DND-41 (cell line): Measurements from ENCODE around the gene FGF12.

Experiments used
- ATAC-seq: fragments of 200-7000 bp; cut with Tn5 transposase; 3 replicates; pipeline ENCODE4 v1.9.1; 2021; ENCODE audit warnings: low read depth; ENCODE audit not compliant: insufficient read depth
- DNase-seq: peaks from one replicate; pipeline ENCODE4 v3.0.0-alpha.2; 2020
- H2AFZ ChIP-seq: 2 replicates; pipeline ENCODE4 v1.6.0; 2012; ENCODE audit warnings: low read depth, low read length
- H3K27ac ChIP-seq: 2 replicates; pipeline ENCODE4 v1.5.1; 2012; ENCODE audit warnings: low read length, inconsistent platforms
- H3K27me3 ChIP-seq: fragments of 200-600 bp; sonication (generic); 2 replicates; pipeline ENCODE4 v1.6.0; 2012; ENCODE audit warnings: low read length, mild to moderate bottlenecking, inconsistent platforms; ENCODE audit not compliant: insufficient read depth, poor library complexity
- H3K36me3 ChIP-seq: 2 replicates; pipeline ENCODE4 v1.5.1; 2012; ENCODE audit warnings: low read length, inconsistent platforms; ENCODE audit not compliant: insufficient read depth
- H3K4me1 ChIP-seq: 2 replicates; pipeline ENCODE4 v1.5.1; 2012; ENCODE audit warnings: mild to moderate bottlenecking, low read length; ENCODE audit not compliant: insufficient read depth
- H3K4me2 ChIP-seq: 2 replicates; pipeline ENCODE4 v1.6.0; 2012; ENCODE audit warnings: mild to moderate bottlenecking, moderate library complexity, low read length, inconsistent platforms; ENCODE audit not compliant: insufficient read depth
- H3K4me3 ChIP-seq, 2 experiments: fragments of 200-600 bp in 1 of 2; shearing (Covaris generic) in 1 of 2; 2 replicates each; pipeline ENCODE4 v1.5.1; 2012 to 2016; ENCODE audit warnings: inconsistent platforms in 2 of 2, low read length in 2 of 2, mild to moderate bottlenecking in 2 of 2, low read depth in 1 of 2, moderate library complexity in 1 of 2
- H3K79me2 ChIP-seq: 2 replicates; pipeline ENCODE4 v1.6.0; 2012; ENCODE audit warnings: low read length, inconsistent platforms; ENCODE audit not compliant: insufficient read depth
- H3K9ac ChIP-seq: 2 replicates; pipeline ENCODE4 v1.6.0; 2012; ENCODE audit warnings: low read depth, mild to moderate bottlenecking, inconsistent platforms, low read length, moderate library complexity
- H3K9me3 ChIP-seq: 2 replicates; pipeline ENCODE4 v1.5.1; 2012; ENCODE audit warnings: low read length, moderate library complexity, mild to moderate bottlenecking, inconsistent platforms; ENCODE audit not compliant: insufficient read depth, severe bottlenecking
- H4K20me1 ChIP-seq: 2 replicates; pipeline ENCODE4 v1.6.0; 2012; ENCODE audit warnings: low read length; ENCODE audit not compliant: insufficient read depth
- EZH2 ChIP-seq: IDR thresholded peaks from 3 replicates; pipeline ENCODE4 v1.6.1; 2012; ENCODE audit warnings: borderline replicate concordance, low read depth, mild to moderate bottlenecking, moderate library complexity, low read length, inconsistent platforms; ENCODE audit not compliant: severe bottlenecking
- TF ChIP-seq, protein P1 (sequence below): IDR thresholded peaks from 2 replicates; pipeline ENCODE4 v1.5.1; 2012; ENCODE audit warnings: borderline replicate concordance, low read length, moderate library complexity, mild to moderate bottlenecking; ENCODE audit not compliant: poor library complexity, severe bottlenecking; ENCODE audit errors: extremely low read depth

The FGF12 gene

DNA sequence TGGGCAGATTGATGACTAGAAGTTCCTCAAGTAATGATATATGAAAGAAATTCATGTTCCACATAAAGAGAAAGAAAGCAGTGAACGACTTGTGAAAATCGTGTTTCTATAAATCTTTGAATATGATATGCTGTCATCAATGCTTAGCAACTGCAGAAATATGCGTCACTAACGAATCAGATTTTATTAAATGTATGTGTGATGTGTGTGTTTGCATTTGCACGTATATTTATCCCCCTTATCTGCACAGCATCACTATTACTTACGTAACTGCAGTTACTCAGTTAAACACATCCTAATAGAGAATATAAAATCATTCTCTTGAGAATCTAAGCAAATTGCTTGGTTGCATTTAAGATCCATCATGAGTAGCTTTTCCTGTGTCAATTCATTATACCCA lies 468.6 kb downstream of the FGF12 start:
- TF ChIP-seq EZH2 = no peak
- TF ChIP-seq, protein P1, sequence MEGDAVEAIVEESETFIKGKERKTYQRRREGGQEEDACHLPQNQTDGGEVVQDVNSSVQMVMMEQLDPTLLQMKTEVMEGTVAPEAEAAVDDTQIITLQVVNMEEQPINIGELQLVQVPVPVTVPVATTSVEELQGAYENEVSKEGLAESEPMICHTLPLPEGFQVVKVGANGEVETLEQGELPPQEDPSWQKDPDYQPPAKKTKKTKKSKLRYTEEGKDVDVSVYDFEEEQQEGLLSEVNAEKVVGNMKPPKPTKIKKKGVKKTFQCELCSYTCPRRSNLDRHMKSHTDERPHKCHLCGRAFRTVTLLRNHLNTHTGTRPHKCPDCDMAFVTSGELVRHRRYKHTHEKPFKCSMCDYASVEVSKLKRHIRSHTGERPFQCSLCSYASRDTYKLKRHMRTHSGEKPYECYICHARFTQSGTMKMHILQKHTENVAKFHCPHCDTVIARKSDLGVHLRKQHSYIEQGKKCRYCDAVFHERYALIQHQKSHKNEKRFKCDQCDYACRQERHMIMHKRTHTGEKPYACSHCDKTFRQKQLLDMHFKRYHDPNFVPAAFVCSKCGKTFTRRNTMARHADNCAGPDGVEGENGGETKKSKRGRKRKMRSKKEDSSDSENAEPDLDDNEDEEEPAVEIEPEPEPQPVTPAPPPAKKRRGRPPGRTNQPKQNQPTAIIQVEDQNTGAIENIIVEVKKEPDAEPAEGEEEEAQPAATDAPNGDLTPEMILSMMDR = no peak
- Histone ChIP-seq H3K79me2 (no peaks in the 10 kb centered on the region), H3K9me3 (no peaks in the 10 kb centered on the region), H3K9ac (no peak overlapping the region), H3K4me1 (no peaks in the 10 kb centered on the region), H3K4me3 (no peak overlapping the region), H3K27me3 (no peaks in the 10 kb centered on the region), H3K4me2 (no peak overlapping the region), H3K27ac (no peak overlapping the region), H4K20me1 (no peaks in the 10 kb centered on the region), H3K36me3 (no peaks in the 10 kb centered on the region), H2AFZ (no peak overlapping the region)
- ATAC-seq (no peak), DNase-seq (no peak)

DNA sequence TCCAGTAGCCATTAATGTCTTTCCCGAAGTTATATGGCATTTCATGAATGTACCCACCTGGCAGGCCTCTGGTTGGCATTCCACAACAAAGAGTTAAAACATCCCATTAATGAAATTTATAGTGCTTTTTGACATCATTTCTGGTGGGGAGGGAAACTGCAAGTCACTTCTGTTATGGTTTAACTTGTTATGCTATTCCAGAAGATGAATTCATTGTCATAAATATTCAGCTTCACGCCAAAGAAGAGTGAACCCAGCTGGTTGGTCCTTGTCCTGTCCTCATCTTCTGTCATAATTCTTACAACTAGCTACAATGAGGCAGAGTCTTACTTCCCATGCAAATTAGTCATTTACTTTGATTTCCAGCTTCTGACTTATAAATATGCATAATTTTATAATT lies 471.5 kb downstream of the FGF12 start:
- Histone ChIP-seq H3K4me2 (no peak overlapping the region), H2AFZ (no peak overlapping the region), H3K9ac (no peak overlapping the region), H3K79me2 (no peaks in the 10 kb centered on the region), H3K36me3 (no peaks in the 10 kb centered on the region), H3K27ac (no peak overlapping the region), H3K4me1 (no peaks in the 10 kb centered on the region), H3K27me3 (no peaks in the 10 kb centered on the region), H4K20me1 (no peaks in the 10 kb centered on the region), H3K4me3 (no peak overlapping the region), H3K9me3 (no peaks in the 10 kb centered on the region)
- ATAC-seq (no peak), DNase-seq (no peak)
- TF ChIP-seq, protein P1 = no peak
- TF ChIP-seq EZH2 = no peak

DNA sequence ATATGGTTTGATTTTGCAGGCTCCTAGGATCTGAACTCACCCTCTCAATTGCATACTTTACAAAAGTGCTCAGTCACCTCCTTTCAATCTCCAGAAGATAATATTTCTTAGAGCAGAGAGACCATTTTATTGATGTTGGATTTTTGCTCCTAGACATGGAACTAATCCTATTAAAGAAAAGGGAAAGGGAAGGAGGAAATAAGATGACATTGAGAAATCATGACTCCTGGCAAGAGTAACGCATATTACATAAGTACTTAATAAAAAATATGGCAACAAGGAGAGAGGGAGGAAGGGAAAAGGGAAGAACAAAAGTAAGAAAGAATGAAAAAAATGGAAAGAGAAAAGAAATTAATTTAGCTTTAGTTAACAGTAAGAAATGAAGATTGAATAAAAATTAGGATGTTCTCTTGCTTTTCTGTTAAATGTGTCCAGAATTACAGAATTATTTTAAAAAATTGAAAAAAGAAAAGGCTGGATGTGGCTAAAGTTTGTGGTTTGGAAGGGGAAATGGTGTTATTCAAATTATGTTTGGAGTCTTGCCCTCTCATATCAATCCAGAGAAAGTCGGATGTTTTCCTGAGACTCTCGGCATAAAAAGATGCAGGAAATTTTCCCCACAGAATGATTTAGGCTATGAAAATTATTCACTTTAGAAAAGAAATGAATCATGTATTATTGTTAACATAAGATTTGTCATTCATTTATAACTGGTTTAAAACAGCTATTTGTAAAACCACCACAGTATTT lies 474.0 kb downstream of the FGF12 start:
- TF ChIP-seq, protein P1 = no peak
- no peak for TF ChIP-seq EZH2
- Histone ChIP-seq H3K79me2 (no peaks in the 10 kb centered on the region), H4K20me1 (no peaks in the 10 kb centered on the region), H3K9me3 (no peaks in the 10 kb centered on the region), H3K27me3 (no peaks in the 10 kb centered on the region), H3K36me3 (no peaks in the 10 kb centered on the region), H3K4me1 (no peaks in the 10 kb centered on the region), H3K4me2 (no peak overlapping the region), H3K4me3 (no peak overlapping the region), H2AFZ (no peak overlapping the region), H3K9ac (no peak overlapping the region), H3K27ac (no peak overlapping the region)
- DNase-seq (no peak), ATAC-seq (no peak)

DNA sequence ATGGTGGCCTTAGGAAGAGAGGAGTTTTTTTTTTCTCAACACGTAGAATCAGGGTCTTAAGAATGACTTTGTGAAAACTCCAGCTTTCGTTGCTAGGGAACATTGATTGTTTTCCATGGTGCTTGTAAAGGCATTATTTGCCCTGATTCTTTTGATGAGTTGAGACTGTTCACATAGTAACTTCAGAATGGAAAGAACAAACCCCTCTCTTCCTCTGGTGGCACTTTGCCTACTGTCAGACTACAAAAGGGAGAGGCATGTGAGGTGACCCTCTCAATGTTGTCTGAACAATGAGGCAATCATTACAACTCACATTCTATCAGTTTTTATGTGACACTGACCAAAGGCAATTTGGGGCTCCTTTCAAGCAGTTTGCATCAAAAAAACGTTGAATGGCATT lies 477.8 kb downstream of the FGF12 start:
- Histone ChIP-seq H3K9me3 (no peaks in the 10 kb centered on the region), H3K36me3 (no peaks in the 10 kb centered on the region), H3K4me1 (no peaks in the 10 kb centered on the region), H3K27me3 (no peaks in the 10 kb centered on the region), H4K20me1 (no peaks in the 10 kb centered on the region), H3K9ac (no peak overlapping the region), H3K4me3 (no peak overlapping the region), H2AFZ (no peak overlapping the region), H3K27ac (no peak overlapping the region), H3K4me2 (no peak overlapping the region), H3K79me2 (no peaks in the 10 kb centered on the region)
- TF ChIP-seq, protein P1 = no peak
- no peak for TF ChIP-seq EZH2
- ATAC-seq (no peak), DNase-seq (no peak)
